Neural cell (in vitro differentiated cells): Measurements from ENCODE around the gene SUN5.

ENCODE experiments used
- EP300 ChIP-seq: fragments of 450-650 bp; conservative IDR thresholded peaks from 2 replicates; pipeline ENCODE4 v1.6.1; 2014; ENCODE audit warnings: antibody characterized with exemption, mild to moderate bottlenecking, moderate library complexity; ENCODE audit not compliant: poor library complexity, severe bottlenecking
- EZH2 ChIP-seq: fragments of 200-600, 300-800 bp; shearing (Covaris generic), sonication (generic); IDR thresholded peaks from 2 replicates; pipeline ENCODE4 v1.6.1; 2014; ENCODE audit warnings: antibody characterized with exemption, low read length, borderline replicate concordance, mild to moderate bottlenecking; ENCODE audit not compliant: insufficient read depth, poor library complexity, severe bottlenecking
- MXI1 ChIP-seq: fragments of 450-650 bp; conservative IDR thresholded peaks from 2 replicates; pipeline ENCODE4 v1.6.1; 2014; ENCODE audit warnings: antibody characterized with exemption, mild to moderate bottlenecking; ENCODE audit not compliant: poor library complexity, severe bottlenecking
- POLR2AphosphoS5 ChIP-seq: IDR thresholded peaks from 2 replicates; pipeline ENCODE4 v1.6.1; 2012
- RAD21 ChIP-seq: fragments of 450-650 bp; conservative IDR thresholded peaks from 2 replicates; pipeline ENCODE4 v1.6.1; 2014; ENCODE audit warnings: antibody characterized with exemption, mild to moderate bottlenecking, moderate library complexity
- SMC3 ChIP-seq: fragments of 450-650 bp; conservative IDR thresholded peaks from 2 replicates; pipeline ENCODE4 v1.6.1; 2014; ENCODE audit warnings: antibody characterized with exemption, mild to moderate bottlenecking, moderate library complexity; ENCODE audit not compliant: poor library complexity
- TF ChIP-seq, protein P1 (sequence below): fragments of 450-650 bp; IDR thresholded peaks from 2 replicates; pipeline ENCODE4 v1.5.1; 2014; ENCODE audit warnings: antibody characterized with exemption, mild to moderate bottlenecking, moderate library complexity; ENCODE audit not compliant: poor library complexity, severe bottlenecking
- TF ChIP-seq, protein P2 (sequence below): IDR thresholded peaks from 2 replicates; pipeline ENCODE4 v1.6.1; 2012; ENCODE audit warnings: borderline replicate concordance

DNA sequence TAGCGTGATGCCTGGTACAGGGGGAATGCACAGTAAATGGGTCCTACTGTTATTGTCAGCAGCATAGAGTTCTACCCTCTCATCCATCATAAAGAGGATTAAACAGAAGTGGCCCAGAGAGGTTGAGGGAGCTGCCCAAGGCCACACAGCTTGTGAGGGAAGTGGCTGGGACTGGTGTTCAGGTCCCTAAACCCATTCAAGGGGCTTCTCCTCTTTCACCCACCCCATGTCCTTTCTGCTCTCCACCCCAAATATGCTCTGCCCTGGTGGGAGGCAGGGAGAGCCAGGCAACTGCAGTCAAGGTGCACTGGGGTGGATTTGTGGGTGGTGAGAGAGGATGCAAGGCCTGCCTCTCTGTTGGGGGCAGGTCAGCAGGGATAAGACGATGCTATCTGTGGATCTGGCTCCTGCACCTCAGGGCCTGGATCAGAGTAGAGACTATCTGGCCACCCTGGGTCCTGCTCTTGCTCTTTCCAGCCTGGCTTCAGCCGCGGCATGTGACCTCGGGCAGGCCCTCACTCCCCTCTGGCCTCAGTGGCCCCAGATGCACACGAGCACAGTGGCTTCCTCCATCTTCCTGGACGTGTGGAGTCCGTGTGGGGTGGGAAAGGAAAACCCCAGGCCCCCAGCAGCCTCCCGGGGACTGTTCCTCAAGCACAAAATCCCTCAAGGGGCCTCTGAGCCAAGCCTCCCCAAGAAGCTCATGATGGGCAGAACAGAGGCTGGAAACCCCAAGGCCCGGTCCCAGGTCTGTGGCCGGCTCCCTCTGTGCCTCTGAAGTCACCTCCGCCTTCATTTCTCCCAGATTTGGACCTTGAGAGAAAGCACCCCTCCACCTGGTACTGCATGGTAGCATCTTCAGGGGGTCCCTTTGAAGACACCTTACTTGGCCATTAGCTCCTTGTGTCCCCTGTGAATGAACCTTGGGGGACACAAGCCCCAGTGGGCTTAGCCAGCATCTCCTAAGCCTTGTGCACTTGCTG lies 23.8 kb upstream of the SUN5 start:
- TF ChIP-seq, protein P1, sequence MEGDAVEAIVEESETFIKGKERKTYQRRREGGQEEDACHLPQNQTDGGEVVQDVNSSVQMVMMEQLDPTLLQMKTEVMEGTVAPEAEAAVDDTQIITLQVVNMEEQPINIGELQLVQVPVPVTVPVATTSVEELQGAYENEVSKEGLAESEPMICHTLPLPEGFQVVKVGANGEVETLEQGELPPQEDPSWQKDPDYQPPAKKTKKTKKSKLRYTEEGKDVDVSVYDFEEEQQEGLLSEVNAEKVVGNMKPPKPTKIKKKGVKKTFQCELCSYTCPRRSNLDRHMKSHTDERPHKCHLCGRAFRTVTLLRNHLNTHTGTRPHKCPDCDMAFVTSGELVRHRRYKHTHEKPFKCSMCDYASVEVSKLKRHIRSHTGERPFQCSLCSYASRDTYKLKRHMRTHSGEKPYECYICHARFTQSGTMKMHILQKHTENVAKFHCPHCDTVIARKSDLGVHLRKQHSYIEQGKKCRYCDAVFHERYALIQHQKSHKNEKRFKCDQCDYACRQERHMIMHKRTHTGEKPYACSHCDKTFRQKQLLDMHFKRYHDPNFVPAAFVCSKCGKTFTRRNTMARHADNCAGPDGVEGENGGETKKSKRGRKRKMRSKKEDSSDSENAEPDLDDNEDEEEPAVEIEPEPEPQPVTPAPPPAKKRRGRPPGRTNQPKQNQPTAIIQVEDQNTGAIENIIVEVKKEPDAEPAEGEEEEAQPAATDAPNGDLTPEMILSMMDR, result no peak
- TF ChIP-seq EZH2 (no peak), EP300 (no peak), POLR2AphosphoS5 (no peak), MXI1 (no peak), SMC3 (no peak), RAD21 (no peak)
- TF ChIP-seq, protein P2, sequence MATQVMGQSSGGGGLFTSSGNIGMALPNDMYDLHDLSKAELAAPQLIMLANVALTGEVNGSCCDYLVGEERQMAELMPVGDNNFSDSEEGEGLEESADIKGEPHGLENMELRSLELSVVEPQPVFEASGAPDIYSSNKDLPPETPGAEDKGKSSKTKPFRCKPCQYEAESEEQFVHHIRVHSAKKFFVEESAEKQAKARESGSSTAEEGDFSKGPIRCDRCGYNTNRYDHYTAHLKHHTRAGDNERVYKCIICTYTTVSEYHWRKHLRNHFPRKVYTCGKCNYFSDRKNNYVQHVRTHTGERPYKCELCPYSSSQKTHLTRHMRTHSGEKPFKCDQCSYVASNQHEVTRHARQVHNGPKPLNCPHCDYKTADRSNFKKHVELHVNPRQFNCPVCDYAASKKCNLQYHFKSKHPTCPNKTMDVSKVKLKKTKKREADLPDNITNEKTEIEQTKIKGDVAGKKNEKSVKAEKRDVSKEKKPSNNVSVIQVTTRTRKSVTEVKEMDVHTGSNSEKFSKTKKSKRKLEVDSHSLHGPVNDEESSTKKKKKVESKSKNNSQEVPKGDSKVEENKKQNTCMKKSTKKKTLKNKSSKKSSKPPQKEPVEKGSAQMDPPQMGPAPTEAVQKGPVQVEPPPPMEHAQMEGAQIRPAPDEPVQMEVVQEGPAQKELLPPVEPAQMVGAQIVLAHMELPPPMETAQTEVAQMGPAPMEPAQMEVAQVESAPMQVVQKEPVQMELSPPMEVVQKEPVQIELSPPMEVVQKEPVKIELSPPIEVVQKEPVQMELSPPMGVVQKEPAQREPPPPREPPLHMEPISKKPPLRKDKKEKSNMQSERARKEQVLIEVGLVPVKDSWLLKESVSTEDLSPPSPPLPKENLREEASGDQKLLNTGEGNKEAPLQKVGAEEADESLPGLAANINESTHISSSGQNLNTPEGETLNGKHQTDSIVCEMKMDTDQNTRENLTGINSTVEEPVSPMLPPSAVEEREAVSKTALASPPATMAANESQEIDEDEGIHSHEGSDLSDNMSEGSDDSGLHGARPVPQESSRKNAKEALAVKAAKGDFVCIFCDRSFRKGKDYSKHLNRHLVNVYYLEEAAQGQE, result no peak
